Chondrocyte (in vitro differentiated cells): Measurements from ENCODE around the gene RFPL4AL1. TPM values are rescaled to one million over a fixed set of nuclear protein-coding genes. Genes with fewer than 3 reads are reported as not detected.
"Not testable (repeated sequence)": the region's sequence is repeated elsewhere in the genome, so short reads cannot be mapped to it uniquely, and the experiment has no call there.

Experiments used
- DNase-seq: peaks from one replicate; pipeline ENCODE4 v3.0.0; 2021; ENCODE audit warnings: mixed read lengths, low spot score
- H3K27ac Mint-ChIP-seq: one replicate; pipeline ENCODE4 v1.8.0; 2021; ENCODE audit warnings: mild to moderate bottlenecking, moderate library complexity, mixed read lengths; ENCODE audit not compliant: unreplicated experiment
- H3K27me3 Mint-ChIP-seq: 2 replicates; pipeline ENCODE4 v1.8.0; 2021; ENCODE audit warnings: low read depth, mixed read lengths
- H3K36me3 Mint-ChIP-seq: 2 replicates; pipeline ENCODE4 v1.8.0; 2021; ENCODE audit warnings: low read depth, mixed read lengths
- H3K4me1 Mint-ChIP-seq: 2 replicates; pipeline ENCODE4 v1.8.0; 2021; ENCODE audit warnings: low read depth, mild to moderate bottlenecking, mixed read lengths
- H3K4me3 Mint-ChIP-seq: one replicate; pipeline ENCODE4 v1.8.0; 2021; ENCODE audit warnings: mild to moderate bottlenecking, moderate library complexity, mixed read lengths; ENCODE audit not compliant: unreplicated experiment
- H3K9me3 Mint-ChIP-seq: 2 replicates; pipeline ENCODE4 v1.8.0; 2021; ENCODE audit warnings: low read depth, mixed read lengths
- long read RNA-seq: library from polyadenylated mRNA; stranded (forward); transcript quantifications from one replicate; pipeline ENCODE4 v2.0.0, GENCODE V29; 2021
- total RNA-seq: library from RNA; stranded (reverse); gene quantifications from 3 replicates; pipeline ENCODE4 v1.2.1, GENCODE V29; 2021
- TF ChIP-seq, protein P1 (sequence below): fragments of 200-600 bp; sonication (generic); IDR thresholded peaks from 2 replicates; pipeline ENCODE4 v1.5.0; 2021; ENCODE audit warnings: antibody characterized with exemption, mild to moderate bottlenecking, moderate library complexity

RFPL4AL1 gene
- total RNA-seq, result not detected in 3 replicates
- long read RNA-seq, result 0 reads

DNA sequence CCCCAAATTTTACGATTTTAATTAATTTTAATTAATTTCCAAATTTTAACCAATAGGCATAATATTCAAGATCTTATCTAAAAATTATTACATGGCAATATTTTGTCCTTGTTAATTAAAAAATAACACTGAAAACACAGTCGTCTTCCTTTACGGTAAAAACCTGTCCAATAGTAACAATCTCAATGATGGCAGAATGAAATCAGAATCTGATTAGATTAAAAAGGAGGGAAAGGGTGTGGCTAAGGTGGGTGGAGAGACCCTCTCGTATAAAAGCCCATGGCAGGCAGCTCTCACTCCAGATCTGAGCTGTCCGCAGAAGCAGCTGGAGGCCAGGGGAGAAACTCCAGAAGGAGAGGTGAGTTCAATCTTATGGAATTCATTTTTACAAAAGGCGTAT, at the start of gene RFPL4AL1:
Gene RFPL4AL1, plus strand, starts transcription at position 301 of the 400 bp plus-strand sequence. CDS start 2,687 bp downstream, outside the sequence.
- not testable (repeated sequence) for DNase-seq

DNA sequence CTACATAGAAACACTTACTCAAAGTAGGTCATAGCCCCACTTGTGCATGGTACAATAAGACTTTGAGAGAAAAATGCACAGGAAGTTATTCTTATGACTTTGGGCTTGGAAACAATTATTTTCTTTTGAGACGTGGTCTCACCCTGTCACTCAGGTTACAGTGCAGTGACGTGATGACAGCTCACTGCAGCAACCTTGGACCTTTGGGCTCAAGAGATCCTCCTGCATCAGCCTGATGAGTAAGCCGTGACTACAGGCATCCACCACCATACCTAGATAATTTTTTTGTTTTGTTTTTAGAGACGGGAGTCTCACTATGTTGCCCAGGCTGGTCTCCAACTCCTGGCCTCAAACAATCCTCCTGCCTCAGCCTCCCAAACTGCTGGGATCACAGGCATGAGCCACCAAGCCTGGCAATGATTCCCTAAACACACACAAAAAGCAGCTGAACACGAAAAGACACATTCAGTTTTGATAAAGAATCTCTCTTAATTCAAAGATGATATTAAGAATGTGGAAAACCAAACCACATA, 48.6 kb upstream of the RFPL4AL1 start:
- peaks cover 7% of the 10 kb centered on the region for H3K4me1 Mint-ChIP-seq
- peaks cover 26% of the 10 kb centered on the region for H3K9me3 Mint-ChIP-seq
- no peak for DNase-seq
- H3K27ac Mint-ChIP-seq, result no peak overlapping the region
- TF ChIP-seq, protein P1, sequence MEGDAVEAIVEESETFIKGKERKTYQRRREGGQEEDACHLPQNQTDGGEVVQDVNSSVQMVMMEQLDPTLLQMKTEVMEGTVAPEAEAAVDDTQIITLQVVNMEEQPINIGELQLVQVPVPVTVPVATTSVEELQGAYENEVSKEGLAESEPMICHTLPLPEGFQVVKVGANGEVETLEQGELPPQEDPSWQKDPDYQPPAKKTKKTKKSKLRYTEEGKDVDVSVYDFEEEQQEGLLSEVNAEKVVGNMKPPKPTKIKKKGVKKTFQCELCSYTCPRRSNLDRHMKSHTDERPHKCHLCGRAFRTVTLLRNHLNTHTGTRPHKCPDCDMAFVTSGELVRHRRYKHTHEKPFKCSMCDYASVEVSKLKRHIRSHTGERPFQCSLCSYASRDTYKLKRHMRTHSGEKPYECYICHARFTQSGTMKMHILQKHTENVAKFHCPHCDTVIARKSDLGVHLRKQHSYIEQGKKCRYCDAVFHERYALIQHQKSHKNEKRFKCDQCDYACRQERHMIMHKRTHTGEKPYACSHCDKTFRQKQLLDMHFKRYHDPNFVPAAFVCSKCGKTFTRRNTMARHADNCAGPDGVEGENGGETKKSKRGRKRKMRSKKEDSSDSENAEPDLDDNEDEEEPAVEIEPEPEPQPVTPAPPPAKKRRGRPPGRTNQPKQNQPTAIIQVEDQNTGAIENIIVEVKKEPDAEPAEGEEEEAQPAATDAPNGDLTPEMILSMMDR, result no peak
- H3K27me3 Mint-ChIP-seq, result peaks cover 4% of the 10 kb centered on the region
- no peaks in the 10 kb centered on the region for H3K36me3 Mint-ChIP-seq
- H3K4me3 Mint-ChIP-seq, result no peak overlapping the region

More for the DNA sequence above, at the start of gene RFPL4AL1:
- peaks cover 11% of the 10 kb centered on the region for H3K9me3 Mint-ChIP-seq
- H3K27ac Mint-ChIP-seq, H3K36me3 Mint-ChIP-seq, H3K27me3 Mint-ChIP-seq, H3K4me3 Mint-ChIP-seq, H3K4me1 Mint-ChIP-seq: not testable (repeated sequence)

GRCh38 chr19:55720801-55721200, 48.1 kb upstream of the RFPL4AL1 start:
- Mint-ChIP-seq H3K4me3 (no peak overlapping the region), H3K27ac (no peak overlapping the region), H3K4me1 (peaks cover 7% of the 10 kb centered on the region), H3K36me3 (no peaks in the 10 kb centered on the region), H3K9me3 (peaks cover 26% of the 10 kb centered on the region), H3K27me3 (peaks cover 4% of the 10 kb centered on the region)
- DNase-seq, result no peak
- TF ChIP-seq, protein P1, result no peak

- no peaks in the 10 kb centered on the region for H3K36me3 Mint-ChIP-seq
- DNase-seq, result no peak
- TF ChIP-seq, protein P1, result no peak
- H3K4me3 Mint-ChIP-seq, result no peak overlapping the region
- H3K9me3 Mint-ChIP-seq, result peaks cover 26% of the 10 kb centered on the region
- H3K4me1 Mint-ChIP-seq, result peaks cover 7% of the 10 kb centered on the region
- H3K27me3 Mint-ChIP-seq, result peaks cover 7% of the 10 kb centered on the region
- H3K27ac Mint-ChIP-seq, result no peak overlapping the region
Observed at GRCh38 chr19:55723491-55723890, 45.4 kb upstream of the RFPL4AL1 start.

DNA sequence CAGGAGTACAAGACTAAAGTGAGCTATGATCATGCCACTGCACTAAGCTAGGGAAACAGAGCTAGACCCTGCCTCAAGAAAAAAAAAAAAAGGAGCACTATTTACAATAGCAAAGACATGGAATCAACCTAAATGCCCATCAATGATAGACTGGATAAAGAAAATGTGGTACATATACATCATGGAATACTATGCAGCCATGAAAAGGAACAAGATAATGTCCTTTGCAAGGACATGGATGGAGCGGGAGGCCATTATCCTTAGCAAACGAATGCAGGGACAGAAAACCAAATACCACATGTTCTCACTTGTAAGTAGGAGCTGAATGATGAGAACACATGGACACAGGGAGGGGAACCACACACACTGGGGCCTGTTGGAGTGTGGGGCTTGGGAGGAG, 38.5 kb upstream of the RFPL4AL1 start:
- not testable (repeated sequence) for H3K27me3 Mint-ChIP-seq, H3K4me1 Mint-ChIP-seq, H3K36me3 Mint-ChIP-seq, DNase-seq, H3K27ac Mint-ChIP-seq, H3K4me3 Mint-ChIP-seq
- H3K9me3 Mint-ChIP-seq, result peaks cover 10% of the 10 kb centered on the region

DNA sequence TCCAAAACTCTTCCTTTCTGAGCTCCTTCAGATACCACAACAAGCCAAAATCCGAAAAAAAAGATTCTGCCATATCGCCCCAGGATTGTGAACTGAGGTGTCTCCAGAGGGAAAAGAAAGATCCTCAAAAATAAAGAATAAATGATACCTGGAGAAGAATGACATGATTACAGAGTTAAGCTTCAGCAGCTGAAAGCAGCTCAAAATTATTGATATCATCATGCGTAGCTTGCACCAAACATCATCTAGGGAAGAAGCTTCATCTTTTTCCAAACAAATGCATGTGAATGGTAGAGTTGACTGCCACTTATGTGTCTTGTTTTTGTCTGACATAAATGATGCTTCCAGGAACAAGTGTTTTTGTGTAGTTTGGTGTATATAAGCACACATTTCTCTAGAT, 30.6 kb upstream of the RFPL4AL1 start, which contains the start of gene NLRP9:
Gene NLRP9, minus strand, starts transcription at position 101 of the 400 bp plus-strand sequence. Its CDS starts 28 bp downstream, at position 73.
- TF ChIP-seq, protein P1, result no peak
- Mint-ChIP-seq H3K36me3 (no peaks in the 10 kb centered on the region), H3K4me3 (no peak within 1 kb of the TSS), H3K4me1 (no peaks in the 10 kb centered on the region), H3K9me3 (peaks cover 8% of the 10 kb centered on the region), H3K27me3 (no peaks in the 10 kb centered on the region), H3K27ac (no peak within 1 kb of the TSS)
- no peak for DNase-seq
